ENCODE data around the gene CNTNAP5. TPM values are rescaled to one million over a fixed set of nuclear protein-coding genes. Genes with fewer than 3 reads are reported as not detected.

The CNTNAP5 gene
- total and polyA plus RNA-seq, 2 of the 8 experiments (the other 6 are each of a cell fraction or from before 2014, with no cell fraction given): 0.11 to 0.76 TPM

- Histone ChIP-seq H3K4me1 (replicated peaks in 1 of 4; ENCODE audit: control insufficient read depth in 3 of 4, insufficient read depth in 4 of 4, low read length in 3 of 4) (peaks cover 0 to 4% (median 1%) of the 10 kb centered on the region in 4 experiments; a peak in 2 of 7 replicates), H2BK12ac (ENCODE audit: low read depth, low read length) (no peak overlapping the region), H3K4ac (replicated peaks; ENCODE audit: insufficient read length, low read depth, low read length) (no peak overlapping the region), H3K14ac (ENCODE audit: insufficient read length) (no peak overlapping the region), H3K4me2 (ENCODE audit: insufficient read depth in 1 of 2, low read depth in 2 of 2, low read length in 2 of 2) (no peak overlapping the region), H4K8ac (ENCODE audit: extremely low read depth, insufficient read depth, low read length) (no peak overlapping the region), H3K4me3 (ENCODE audit: extremely low read depth in 1 of 4, insufficient read depth in 2 of 4, low read depth in 3 of 4, low read length in 4 of 4) (no peak overlapping the region), H3K23ac (ENCODE audit: insufficient read length) (no peak overlapping the region), H2AFZ (ENCODE audit: low read length) (no peak overlapping the region), H3K27ac (ENCODE audit: low read depth, low read length) (no peak overlapping the region), H4K20me1 (replicated peaks in 1 of 2; ENCODE audit: control insufficient read depth in 1 of 2, insufficient read depth in 2 of 2, low read length in 2 of 2) (no peaks in the 10 kb centered on the region), H4K5ac (ENCODE audit: insufficient read length, low read depth, low read length) (no peak overlapping the region), H3K9ac (replicated peaks in 1 of 4; ENCODE audit: extremely low read depth in 1 of 4, low read depth in 3 of 4, low read length in 3 of 4) (no peak overlapping the region), H4K91ac (replicated peaks; ENCODE audit: insufficient read length, low read length) (no peak overlapping the region), H3K56ac (replicated peaks; ENCODE audit: insufficient read length, low read depth, low read length) (no peak overlapping the region), H2BK120ac (replicated peaks; ENCODE audit: low read depth, low read length) (no peak overlapping the region), H3K36me3 (ENCODE audit: control insufficient read depth in 2 of 4, insufficient read depth in 4 of 4, low read length in 3 of 4) (no peaks in the 10 kb centered on the region), H2BK15ac (ENCODE audit: low read length) (no peak overlapping the region), H3K18ac (ENCODE audit: extremely low read depth, low read length) (no peak overlapping the region), H3K79me1 (ENCODE audit: low read depth, low read length) (no peaks in the 10 kb centered on the region), H3K27me3 (replicated peaks in 1 of 4; ENCODE audit: control insufficient read depth in 3 of 4, extremely low read depth in 1 of 4, insufficient read depth in 3 of 4, low read length in 3 of 4) (no peaks in the 10 kb centered on the region), H2BK5ac (ENCODE audit: low read depth, low read length) (no peak overlapping the region), H2AK5ac (ENCODE audit: low read depth, low read length) (no peak overlapping the region), H3K23me2 (ENCODE audit: low read depth, low read length) (no peaks in the 10 kb centered on the region), H3K9me3 (ENCODE audit: insufficient read depth in 2 of 2, low read depth in 1 of 2, low read length in 1 of 2) (no peaks in the 10 kb centered on the region), H2BK20ac (ENCODE audit: low read length) (no peak overlapping the region), H3K79me2 (ENCODE audit: control insufficient read depth in 1 of 2, insufficient read depth in 2 of 2, low read length in 2 of 2) (no peaks in the 10 kb centered on the region)
- DNase-seq (ENCODE audit: low read depth in 1 of 2, low spot score in 2 of 2) (no peak), FAIRE-seq (no peak)
- CTCF ChIA-PET (ENCODE audit: partially characterized antibody): interaction anchor here (1.0 to 1.3 kb wide), 2 partner anchors 14 to 208 kb away, joined by 3 read pairs; no protein-coding TSS in a partner anchor
- WGBS, 2 experiments (ENCODE audit: extremely low coverage in 1 of 2, insufficient coverage in 1 of 2, insufficient read length in 1 of 2, insufficient replicate concordance in 2 of 2, low coverage in 1 of 2, low lambda C conversion rate in 2 of 2, missing lambda C conversion rate in 1 of 2): 77% methylated on average over 1 of the region's 1 CpG; no CpG with 5 or more reads in 1 of the 2 experiments
- POLR2A ChIA-PET (ENCODE audit: partially characterized antibody): no interaction called here
- TF ChIP-seq EP300 (IDR thresholded peaks at IDR 0.05; ENCODE audit: borderline replicate concordance in 1 of 2, low read depth in 2 of 2, low read length in 2 of 2) (no peak), SIX5 (IDR thresholded peaks at IDR 0.05; ENCODE audit: low read depth, low read length) (no peak), BACH1 (IDR thresholded peaks at IDR 0.05; ENCODE audit: low read length) (no peak), TBP (IDR thresholded peaks at IDR 0.05; ENCODE audit: low read depth, low read length) (no peak)
Observed at GRCh38 chr2:124585277-124585676, 560.2 kb downstream of the CNTNAP5 start.

Data from H1 (cell line).